Measurements from ENCODE around the gene PTPRE.

PTPRE gene

DNA sequence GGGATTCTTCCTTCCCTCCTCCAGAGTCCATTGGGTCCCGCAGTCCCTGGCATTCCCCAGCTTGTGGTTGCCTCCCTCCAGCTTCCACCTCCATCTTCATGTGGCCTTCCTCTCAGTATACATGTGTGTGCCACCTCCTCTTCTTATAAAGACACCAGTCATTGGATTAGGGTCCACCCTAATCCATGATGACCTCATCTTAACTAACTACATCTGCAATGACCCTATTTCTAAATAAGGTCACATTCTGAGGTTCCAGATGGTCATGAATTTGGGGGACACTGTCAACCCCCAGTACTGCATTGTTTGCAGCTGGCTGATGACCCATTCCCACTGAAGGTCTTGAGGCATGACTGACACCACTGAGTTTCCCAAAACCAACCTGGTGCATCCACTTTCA lies 99.0 kb downstream of the PTPRE start:
- no peak for DNase-seq

DNA sequence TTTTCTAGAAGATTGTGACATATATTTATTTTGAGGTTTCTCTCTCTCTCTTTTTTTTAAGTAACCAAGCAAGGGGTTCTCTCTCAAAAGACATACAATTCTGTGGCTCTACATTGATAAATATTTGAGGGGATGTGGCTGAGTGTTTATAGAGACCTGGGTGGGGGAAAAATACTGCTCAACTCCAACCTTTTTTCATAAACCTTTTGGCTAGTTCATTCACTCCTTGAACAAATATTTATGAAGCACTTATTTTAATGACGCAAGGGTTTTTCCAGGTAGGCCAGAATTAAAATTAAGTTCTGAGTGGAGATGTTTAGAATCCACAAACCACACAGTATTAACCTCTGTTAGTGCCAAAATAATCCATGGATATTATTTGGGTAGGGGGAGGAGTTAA lies 100.2 kb downstream of the PTPRE start:
- no peak for DNase-seq

DNA sequence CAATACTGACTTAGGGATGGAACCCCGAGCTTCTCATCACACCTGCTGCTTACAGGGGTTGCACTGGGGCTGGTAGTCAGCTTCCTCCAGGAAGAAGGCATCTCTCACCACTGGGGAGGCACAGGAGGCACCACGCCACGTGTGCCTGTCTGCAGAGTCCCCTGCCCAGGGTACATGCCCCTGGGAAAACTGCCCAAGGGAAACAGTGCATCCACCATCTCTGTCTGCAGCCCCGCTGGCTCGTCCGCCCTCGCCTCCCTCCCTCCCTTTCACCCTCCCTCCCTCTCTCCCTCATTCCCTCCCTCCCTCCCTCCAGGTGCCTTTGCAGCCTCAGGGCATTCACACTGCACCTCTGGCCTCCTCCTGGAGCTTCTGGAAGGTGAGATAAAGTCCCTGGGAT lies 101.1 kb downstream of the PTPRE start:
- DNase-seq, result no peak

DNA sequence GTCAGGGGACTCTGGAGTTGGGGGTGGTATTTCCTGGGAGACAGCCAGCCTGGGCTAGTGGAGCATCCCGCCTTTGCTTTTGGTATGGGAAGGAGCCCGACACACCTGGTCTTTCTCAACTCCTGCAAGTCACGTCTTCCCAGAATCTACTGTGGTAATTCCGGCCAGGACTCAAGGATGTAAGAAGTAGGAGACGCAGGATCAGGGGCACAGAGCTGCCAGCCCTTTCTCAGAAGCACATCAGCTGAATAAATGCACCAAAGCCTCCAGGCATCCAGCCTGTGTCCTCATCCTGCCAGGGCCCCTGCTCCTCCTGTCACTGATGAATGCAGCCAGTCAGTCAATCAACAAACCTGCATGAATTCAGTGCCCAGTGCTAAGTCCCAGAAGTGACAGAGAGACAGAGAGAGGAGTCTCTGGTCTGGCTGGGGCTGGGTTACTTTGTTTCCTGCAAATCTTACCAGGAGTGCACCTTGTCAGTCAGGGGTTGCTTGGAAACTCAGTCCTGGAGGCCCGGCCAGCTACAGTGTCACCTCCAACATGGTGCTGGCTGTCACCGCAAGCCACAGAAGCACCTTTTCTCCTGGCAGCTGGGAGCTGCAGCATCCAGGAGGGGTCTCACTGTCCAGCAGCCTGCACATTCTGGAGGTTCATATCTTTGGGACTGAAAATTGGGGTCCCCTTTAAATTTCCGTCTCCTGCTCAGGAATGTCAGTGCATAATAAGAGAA lies 101.8 kb downstream of the PTPRE start:
- DNase-seq, result no peak

DNA sequence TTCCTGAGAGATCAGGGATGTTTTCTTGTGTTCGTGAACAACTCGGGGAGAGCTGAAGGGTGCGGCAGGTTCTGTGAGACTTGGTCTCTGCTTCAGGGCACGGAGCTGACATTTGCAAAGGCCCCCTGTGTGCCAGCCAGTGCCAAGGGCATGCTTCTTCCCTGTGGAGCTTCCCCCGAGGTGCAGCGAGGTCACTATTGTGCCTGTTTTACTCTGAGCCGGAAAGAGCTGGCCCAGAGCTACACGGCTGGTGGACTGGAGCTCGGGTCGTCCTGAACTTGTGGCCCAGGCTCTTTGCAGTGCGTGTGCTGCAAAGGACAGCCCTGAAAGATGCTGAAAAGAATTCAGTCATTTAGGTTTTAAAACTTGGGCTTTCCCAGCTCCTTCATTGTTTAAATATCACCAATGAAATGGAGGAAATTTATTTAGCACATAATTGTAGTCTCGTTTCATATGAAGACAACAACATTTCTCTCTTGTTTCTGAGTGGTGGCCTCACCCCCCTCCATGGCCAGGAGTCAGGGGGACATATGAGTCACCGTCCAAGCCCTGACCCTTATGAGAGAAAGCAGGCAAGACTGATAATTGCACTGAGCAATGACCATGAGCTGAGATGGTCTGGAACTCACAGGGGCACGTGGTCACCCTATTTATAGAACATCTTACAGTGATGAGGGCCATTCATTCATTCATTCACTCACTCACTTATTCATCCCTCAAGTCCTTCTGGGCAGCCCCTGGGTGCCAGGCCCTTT lies 102.6 kb downstream of the PTPRE start:
- DNase-seq, result no peak

DNA sequence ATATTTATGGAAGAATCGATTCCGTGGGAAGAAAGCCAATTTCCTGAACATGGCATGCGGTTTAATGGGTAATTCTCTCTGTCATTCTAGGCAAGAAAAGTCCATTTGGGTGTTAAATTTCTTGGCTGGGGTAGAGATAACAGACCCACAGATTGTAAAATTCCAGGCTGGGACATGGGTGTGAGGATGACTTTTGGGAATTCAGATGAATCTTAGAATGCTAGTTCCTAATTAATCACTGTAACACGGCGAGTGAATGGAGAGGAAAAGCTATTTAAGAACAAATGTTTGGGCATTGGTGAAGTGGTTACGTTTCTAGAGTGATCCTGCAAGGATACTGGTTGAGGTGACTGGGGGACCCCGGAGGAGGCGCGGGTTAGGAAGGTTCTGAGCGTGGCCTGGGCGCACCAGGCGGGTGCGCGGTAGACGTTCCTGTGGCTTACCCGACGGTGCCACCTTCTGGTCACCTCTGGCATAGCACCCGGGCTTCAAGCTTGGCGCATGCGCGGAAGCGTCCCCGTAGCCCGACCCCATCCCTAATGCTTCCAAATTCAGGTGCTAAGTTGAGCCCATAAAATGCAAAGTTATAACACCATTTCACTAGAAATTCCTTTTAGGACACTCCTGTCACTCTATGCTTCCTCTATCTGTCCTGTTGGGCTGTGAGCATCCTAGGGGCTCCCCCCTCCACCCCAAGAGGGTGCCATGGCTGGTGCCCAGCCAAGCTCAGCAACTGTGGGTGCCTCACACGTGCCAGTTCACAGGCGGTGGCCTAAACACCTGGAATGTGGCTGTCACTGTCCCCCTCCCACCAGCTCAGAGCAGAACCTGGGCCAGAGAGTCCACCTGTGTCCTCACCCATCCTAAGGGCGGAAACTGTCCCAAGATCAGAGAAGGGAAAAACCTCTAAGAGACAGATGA lies 104.4 kb downstream of the PTPRE start:
- DNase-seq, result peak; percentile 85 to 91

DNA sequence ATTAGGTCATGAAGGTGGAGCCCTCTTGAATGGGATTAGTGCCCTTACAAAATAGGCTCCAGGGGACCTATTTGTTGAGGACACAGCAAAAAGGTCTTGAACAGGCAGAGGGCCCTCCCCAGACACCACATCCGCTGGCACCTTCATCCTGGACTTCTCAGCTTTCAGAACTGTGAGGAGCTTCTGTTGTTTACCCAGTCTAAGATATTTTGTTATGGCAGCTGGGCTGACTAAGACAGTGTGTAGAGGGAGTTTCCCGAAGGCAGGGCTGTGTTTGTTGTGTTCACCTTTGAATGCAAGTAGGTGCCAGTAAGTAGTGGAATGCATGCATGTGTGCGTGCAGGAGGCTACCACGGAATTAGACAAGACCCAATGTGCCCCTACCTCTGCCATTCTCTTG lies 106.7 kb downstream of the PTPRE start:
- no peak for DNase-seq

DNA sequence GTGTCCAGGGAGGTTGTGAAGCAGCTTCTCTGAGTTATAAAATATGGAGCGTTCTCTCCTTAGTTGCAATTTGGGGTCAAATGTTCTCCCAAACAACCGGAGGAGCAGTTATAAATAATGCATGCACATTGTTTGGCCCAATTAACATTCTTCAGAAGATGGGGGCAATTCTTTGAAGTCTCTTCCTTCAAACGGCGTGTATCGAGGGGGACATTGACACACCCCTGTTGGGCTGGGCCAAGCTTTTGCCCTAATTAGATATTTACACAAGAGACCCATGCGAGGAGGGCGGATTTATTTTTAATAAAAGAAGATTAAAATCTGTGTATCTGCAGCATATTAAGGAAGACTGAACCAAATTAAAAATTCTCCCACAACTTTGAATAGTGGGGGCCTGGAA lies 107.3 kb downstream of the PTPRE start:
- no peak for DNase-seq

DNA sequence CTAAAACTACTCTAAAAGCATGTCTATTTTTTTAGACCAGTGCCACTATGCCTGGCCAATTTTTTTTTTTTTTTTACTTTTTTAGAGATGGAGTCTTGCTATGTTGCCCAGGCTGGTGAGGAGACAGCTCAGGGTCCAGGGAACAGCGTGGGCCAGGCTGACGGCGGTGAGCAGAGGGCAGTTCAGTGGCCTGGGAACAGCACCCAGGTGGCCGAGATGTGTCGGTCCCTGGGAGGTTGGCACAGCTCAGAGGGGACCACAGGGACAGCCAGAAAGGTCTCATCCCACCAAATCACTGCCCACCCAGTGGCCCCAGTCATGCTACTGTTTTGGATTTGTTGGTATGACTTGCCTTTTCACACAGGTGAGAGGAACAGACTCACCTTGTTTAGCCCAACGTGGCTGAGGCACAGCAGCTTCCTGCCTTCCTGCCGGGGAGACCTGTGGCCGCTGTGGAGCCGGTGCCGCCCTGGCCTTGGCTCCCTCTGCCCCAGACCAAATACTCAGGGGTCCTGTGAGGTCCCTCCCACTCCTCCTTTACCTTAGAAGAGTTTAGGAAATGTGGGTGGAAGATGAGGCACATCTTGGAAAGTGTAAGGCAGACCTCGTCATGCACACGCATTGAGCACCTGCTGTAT lies 109.6 kb downstream of the PTPRE start:
- DNase-seq, result no peak

DNA sequence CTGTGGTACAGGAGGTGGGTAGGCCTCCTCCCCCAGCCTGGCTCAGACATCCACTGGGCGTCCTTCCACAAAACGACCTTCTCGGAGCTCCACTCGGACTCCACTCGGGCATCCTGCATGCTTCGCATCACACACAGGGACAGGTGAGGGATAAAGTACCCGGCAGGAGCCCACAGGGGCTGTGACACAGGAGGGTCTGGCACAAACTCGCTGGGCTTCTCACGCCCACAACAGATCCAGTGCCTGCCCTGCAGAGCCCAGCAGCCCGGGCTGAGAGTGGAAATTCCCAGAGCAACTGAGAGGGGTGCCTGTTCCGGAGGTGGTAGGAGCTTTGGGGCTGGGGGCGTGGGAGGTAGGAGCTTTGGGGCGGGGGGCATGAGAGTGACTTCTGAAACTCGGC lies 110.9 kb downstream of the PTPRE start:
- no peak for DNase-seq

DNA sequence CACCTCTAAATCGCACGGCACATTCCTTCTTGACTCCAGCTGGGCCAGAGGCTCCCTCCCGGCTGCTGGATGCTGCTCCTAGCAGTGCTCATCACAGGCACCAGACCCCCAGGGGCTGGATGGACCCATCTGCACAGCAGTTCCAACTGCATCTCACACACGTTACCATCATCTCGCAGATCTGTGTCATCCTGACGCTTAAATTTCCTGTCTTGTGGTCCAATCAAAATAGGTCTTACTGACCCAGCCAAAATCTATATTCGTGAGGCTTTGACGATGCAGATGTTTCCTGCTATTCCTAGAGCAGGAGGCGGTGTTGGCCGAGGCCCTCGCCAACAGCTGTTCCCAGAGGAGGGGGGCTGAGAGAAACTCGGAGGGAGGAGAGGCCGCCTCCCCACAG lies 111.3 kb downstream of the PTPRE start:
- no peak for DNase-seq

DNA sequence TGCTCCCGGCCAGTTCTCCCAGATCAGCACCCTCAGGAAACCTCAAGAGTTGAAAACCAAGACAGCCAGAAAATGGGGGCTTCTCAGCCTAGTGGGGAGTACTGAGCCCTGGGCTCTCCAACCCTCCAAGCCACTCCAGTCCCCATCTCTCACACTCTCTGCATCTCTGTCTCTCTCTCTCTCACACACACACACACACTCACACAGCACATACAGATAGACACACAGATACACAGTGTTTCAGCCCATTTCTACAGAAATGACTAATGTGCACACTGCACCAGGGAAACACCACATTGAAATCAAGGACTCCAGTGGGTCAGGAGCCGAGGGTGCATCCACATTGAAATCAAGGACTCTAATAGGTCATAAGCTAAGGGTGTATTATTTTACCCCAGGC lies 111.8 kb downstream of the PTPRE start:
- no peak for DNase-seq

DNA sequence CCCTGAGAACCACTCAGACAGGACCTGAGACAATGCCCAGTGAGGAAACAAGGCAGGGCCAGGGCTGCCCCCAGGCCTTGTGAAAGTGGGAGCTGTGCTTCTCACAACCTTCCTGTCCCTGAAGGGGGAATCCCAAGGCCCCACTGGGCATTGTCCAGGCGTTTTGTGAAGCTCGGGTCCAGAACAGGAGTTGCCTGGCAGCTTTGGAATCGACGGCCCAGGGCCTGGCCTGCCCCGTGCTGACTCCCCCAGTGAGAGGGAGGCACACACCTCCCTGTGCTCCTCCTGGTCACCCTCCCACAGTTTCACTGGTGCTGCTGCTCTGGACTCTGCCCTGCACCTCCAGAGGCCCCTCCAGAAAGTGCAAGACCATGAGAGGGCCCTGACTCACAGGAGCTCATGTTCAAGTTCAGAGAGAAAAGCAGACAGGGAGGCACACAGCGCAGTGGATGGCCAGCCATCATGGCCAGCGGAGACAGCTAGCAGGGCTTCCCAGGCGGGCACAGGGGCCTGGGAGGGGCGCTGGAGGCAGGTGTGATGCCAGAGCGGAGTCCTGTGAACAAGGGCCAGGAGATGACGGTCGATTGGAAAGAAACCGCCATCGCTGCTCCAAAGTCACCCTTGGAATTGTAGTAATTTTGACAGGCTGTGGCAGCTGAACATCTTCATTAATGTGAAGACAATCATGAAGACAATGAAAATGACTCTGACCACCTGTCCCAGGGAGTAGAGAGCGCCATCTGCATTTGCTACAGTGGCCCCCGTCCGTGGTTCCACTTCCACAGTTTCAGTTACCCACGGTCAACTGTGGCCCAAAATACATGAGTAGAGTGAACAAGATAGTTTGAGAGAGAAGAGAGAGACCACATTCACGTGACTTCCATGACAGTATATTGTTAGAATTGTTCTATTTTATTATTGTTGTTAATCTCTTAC lies 115.6 kb downstream of the PTPRE start:
- DNase-seq, result no peak

DNA sequence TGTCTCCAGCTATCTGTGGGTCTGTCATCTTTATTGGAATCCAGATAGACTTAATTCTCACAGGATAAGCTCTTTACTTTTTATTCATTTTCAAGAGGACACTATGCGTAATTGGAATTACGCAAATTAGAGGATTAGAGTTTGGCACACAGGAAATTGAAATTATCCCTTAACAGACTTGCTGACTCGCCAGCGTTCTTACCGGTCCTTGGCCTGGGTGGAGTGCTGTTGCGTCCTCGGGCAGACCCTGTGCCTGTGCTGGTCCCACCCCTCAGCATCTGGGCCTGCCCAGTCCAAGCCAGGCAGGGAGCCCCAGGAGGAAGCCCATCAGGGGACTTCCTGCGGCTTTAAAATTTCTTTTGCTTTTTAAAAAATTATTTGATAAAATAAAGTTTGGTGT lies 117.5 kb downstream of the PTPRE start:
- DNase-seq, result no peak

DNA sequence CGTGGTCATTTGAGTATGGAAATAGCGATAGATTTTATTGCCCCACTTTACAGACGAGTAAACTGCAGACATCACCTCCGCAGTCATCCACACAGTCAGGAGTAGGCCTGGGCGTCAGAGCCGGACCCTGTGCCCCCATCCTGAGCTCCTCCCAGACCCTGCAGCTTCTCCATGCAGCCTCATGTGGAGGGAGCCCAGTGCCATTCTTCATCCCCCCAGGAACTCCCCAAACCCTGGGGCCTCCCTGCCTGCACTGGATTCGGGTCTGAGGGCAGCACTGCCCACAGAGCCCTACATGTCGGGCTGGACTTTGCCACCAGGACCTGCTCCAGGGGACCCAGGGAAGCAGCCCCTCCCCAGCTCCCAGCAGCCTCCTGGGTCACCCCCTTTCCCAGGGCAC lies 118.5 kb downstream of the PTPRE start:
- DNase-seq, result no peak

DNA sequence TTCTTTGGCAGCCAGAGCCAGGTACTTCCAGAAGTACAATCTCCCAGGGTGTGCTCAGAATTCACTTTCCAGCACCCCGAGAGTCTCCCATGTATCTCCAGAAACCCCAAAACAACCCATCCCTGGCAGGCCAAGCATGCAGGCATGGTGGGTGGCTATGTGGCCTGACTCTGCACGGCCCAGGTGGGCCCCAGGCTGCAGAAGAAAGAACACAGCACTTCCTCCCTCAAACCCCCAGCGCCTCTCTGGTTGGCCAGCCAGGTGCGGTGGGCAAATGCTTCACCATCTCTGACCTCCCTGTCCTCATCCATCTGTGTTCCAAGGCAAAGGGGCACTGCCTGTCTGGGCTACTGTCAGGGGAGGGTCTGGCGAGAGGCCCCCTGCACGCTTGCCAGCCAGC lies 119.0 kb downstream of the PTPRE start:
- no peak for DNase-seq

DNA sequence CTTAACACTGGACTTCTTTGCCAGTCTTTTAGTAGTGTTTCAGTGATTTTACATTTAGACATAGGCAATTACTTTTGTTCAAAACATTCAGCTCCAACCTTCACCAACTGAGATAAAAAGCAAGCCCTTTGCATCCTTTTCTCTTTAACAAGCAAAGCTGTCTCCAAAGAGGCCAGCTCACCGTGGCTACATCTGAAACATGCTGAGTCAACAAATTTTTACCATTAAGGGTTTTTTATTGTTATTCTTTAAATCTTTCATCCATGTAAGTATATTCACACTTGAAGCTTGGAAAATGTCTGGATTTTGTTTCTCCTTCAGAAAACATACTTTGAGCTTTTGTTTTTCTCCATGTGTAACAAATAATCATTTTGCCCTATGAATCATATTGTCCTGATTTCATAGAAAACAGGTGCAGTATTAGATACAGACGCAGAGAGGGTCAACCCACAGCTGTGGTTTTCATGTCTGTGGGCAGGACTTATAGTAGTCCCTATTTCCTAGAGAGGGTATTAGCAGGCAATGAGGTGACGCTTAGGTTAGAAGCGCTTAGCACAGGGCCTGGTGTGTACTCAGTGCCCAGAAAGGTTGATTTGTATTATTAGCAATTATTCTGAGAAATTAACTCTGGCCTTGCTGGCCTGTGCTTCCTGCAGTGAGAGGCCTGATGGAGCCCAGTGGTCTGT lies 119.9 kb downstream of the PTPRE start:
- DNase-seq, result no peak

DNA sequence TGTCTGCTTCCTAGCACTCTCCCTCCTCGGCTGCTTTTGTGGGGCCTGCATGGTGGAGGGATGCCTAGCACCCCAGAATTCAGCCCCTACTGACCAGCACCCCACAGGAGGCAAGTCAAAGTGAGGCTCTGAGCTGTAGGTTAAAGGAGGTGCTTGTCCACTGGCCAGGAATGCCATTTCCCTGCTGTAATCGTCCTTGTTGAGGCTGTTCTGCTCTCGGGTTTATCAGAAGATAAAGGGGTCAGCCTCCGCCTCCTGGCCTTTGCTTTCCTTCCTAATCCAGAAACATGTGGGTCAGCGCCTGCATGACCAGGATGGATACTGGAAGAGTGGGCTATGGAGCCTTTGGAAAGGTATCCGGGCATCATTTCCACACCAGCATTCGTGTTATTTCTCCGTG lies 120.4 kb downstream of the PTPRE start:
- DNase-seq, result no peak

DNA sequence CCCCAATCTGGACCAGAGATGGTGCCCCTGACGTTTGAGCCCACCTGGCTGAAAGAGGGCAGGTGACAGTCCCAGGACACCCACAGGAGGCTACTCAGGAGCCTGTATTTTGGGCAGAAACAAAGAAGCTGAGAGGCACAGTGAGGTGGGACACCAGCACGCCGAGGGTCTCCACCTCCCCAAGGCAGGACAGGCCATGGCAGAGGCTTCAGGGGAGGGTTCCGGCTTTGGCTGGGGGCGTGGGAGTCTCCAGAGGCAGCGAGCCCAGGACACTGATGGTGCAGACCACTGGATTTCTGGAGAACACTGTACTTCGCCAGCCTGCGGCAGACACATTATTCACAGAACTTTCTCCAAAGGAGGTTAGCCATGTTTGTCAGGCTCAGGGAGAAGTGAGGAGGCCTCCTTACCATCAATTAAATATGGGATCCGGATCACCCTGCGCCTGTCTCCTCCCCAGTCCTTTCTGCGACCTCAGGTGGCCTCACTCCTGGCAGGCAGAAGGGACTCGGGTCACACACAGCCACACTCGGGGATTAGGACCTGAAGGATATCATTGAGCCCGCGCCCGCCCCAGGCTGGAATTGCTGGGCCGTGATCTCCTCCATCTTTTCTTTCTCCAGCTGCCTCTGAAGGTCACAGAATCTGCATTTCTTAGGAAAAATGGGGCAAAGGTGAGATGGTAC lies 121.1 kb downstream of the PTPRE start:
- DNase-seq, result no peak

DNA sequence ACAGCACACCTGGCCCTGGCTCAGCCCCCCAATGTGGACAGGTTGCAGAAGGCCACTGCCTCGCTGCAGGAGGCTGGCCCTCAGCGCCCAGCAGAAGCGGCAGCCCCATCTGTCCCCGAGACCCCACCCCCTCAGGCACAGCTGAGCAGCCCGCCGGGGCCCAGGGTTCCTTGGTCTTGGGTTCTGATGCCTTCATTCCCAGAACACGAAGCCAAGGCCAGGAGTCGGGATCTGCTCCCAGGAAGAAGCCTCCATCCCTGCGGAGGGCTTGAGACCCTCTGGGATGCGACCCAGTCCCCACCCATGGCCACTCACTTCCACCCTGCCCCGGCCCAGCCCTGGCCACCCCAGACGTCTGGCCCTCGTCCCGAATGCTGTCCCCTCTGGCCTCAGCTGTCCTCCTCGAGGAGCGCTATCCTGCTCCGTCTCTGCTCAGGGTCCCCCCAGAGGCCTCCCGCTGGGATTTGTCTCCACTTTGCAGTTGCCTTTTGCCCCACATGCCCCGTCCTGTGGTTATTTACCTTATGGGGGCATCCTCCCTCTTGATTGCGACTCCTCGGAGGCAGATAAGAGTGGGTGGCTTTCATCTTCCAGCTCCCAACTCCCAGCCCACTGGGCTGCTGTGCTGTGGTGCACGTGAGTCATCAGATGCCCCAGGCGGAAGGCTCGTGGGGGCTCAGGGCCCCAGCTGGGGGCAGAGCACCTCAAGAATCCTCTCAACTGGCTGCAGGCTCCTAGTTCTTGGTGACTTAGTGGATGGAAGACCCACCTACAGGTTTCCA lies 121.8 kb downstream of the PTPRE start:
- DNase-seq, result no peak

Measured in activated CD4-positive, alpha-beta T cell treated with anti-CD3 and anti-CD28 coated beads for 4 hours (primary cell).